Measurements from ENCODE around the gene APLF.
A peak's percentile ranks its signal among the peaks of the same experiment; 100 is the strongest.

The APLF gene

GRCh38 chr2:68466361-68466777, 1.0 kb upstream of the APLF start:
- H3K4me3 ChIP-seq (ENCODE audit: low read length): peak overlapping the region; percentile 99
- no peaks in the 10 kb centered on the region for H3K9me3 ChIP-seq (replicated peaks; ENCODE audit: low read length)
- H3K27me3 ChIP-seq (ENCODE audit: control insufficient read depth, insufficient read depth, low read length): no peaks in the 10 kb centered on the region
- peak overlapping the region; percentile 95 for H3K4me2 ChIP-seq (ENCODE audit: low read length)
- peaks cover 19% of the 10 kb centered on the region for H3K4me1 ChIP-seq (ENCODE audit: control insufficient read depth, insufficient read depth, low read length)
- H3K36me3 ChIP-seq (ENCODE audit: insufficient read depth, low read length): no peaks in the 10 kb centered on the region
- H3K9ac ChIP-seq (ENCODE audit: low read depth, low read length): peak overlapping the region; percentile 88

- peaks cover 19% of the 10 kb centered on the region for H3K4me1 ChIP-seq (ENCODE audit: control insufficient read depth, insufficient read depth, low read length)
- H3K9me3 ChIP-seq (replicated peaks; ENCODE audit: low read length): no peaks in the 10 kb centered on the region
- H3K27me3 ChIP-seq (ENCODE audit: control insufficient read depth, insufficient read depth, low read length): no peaks in the 10 kb centered on the region
- peak overlapping the region; percentile 95 for H3K4me2 ChIP-seq (ENCODE audit: low read length)
- no peaks in the 10 kb centered on the region for H3K36me3 ChIP-seq (ENCODE audit: insufficient read depth, low read length)
- peak overlapping the region; percentile 99 for H3K4me3 ChIP-seq (ENCODE audit: low read length)
- peak overlapping the region; percentile 88 for H3K9ac ChIP-seq (ENCODE audit: low read depth, low read length)
Measured at GRCh38 chr2:68466778-68467076, 658 bp upstream of the APLF start.

DNA sequence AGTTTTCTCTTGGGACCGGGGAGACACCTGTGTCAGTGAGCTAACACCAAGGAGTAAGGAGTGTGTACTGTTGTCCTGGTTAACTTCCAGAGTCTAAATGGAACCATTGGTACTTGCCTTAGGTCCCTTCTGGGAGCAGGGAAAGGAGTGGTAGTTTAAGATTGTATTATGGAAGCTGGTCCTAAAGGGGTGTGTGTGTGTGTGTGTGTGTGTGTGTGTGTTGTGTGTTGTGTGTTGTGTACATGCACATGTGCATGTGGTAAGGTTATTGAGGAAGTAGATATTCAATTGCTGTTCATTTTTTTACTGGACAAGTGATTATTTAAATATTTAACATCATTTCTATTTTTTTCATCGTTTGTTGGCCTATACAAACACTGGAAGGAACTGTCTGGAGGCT, 1.4 kb downstream of the APLF start:
- H3K9ac ChIP-seq (ENCODE audit: low read depth, low read length): no peak overlapping the region
- H3K27me3 ChIP-seq (ENCODE audit: control insufficient read depth, insufficient read depth, low read length): no peaks in the 10 kb centered on the region
- H3K4me2 ChIP-seq (ENCODE audit: low read length): peak overlapping the region; percentile 88
- H3K4me3 ChIP-seq (ENCODE audit: low read length): peak overlapping the region; percentile 92
- H3K9me3 ChIP-seq (replicated peaks; ENCODE audit: low read length): no peaks in the 10 kb centered on the region
- H3K4me1 ChIP-seq (ENCODE audit: control insufficient read depth, insufficient read depth, low read length): peaks cover 19% of the 10 kb centered on the region
- H3K36me3 ChIP-seq (ENCODE audit: insufficient read depth, low read length): no peaks in the 10 kb centered on the region

- H3K4me2 ChIP-seq (ENCODE audit: low read length): no peak overlapping the region
- H3K9ac ChIP-seq (ENCODE audit: low read depth, low read length): no peak overlapping the region
- no peaks in the 10 kb centered on the region for H3K9me3 ChIP-seq (replicated peaks; ENCODE audit: low read length)
- H3K4me3 ChIP-seq (ENCODE audit: low read length): no peak overlapping the region
- no peaks in the 10 kb centered on the region for H3K27me3 ChIP-seq (ENCODE audit: control insufficient read depth, insufficient read depth, low read length)
- peaks cover 19% of the 10 kb centered on the region for H3K4me1 ChIP-seq (ENCODE audit: control insufficient read depth, insufficient read depth, low read length)
- no peaks in the 10 kb centered on the region for H3K36me3 ChIP-seq (ENCODE audit: insufficient read depth, low read length)
Measured at GRCh38 chr2:68469935-68470334, 2.5 kb downstream of the APLF start.

DNA sequence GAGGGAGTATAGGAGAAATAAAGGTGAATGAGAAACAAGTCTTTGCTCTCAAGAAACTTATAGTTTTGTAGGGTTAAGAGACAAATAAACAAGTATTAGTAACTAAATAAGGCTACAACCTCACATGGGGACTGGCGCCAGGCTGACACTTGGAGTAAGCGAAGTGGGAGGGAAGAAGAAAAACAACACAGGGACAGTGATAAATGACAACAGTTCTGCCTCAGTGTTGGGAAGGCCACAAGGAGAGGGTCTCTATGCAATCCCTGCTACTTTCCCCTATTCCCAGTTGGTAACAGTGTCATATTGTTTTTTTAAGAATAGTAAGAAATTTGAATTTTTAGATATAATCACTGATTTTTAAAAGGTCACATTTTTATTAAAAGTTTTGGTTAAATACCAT, 4.0 kb downstream of the APLF start:
- Histone ChIP-seq H3K9me3 (replicated peaks; ENCODE audit: low read length) (no peaks in the 10 kb centered on the region), H3K27me3 (ENCODE audit: control insufficient read depth, insufficient read depth, low read length) (no peaks in the 10 kb centered on the region), H3K4me3 (ENCODE audit: low read length) (no peak overlapping the region), H3K4me2 (ENCODE audit: low read length) (no peak overlapping the region), H3K4me1 (ENCODE audit: control insufficient read depth, insufficient read depth, low read length) (peaks cover 13% of the 10 kb centered on the region), H3K36me3 (ENCODE audit: insufficient read depth, low read length) (no peaks in the 10 kb centered on the region), H3K9ac (ENCODE audit: low read depth, low read length) (no peak overlapping the region)

DNA sequence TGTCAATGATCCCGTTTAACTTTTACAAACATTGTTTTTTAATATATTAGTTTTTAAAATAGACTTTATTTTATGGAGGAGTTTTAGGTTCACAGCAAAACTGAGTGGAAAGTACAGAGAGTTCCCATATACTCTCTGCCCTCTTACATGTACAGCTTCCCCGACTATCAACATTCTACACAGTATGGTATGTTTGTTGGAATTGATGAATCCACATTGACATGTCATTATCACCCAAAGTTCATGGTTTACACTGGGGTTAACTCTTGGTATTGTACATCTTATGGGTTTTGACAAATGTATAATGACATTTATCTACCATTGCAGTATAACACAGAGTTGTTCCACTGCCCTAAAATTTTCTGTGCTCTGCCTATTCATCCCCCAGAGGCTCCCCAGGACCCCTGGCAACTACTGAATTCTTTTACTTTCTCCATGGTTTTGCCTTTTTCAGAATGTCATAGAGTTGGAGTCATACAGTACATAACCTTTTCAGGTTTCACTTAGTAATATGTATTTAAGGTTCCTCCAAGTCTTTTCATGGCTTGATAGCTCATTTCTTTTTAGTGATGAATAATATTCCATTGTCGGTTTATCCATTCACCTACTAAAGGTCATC, 5.5 kb downstream of the APLF start:
- Histone ChIP-seq H3K4me2 (ENCODE audit: low read length) (no peak overlapping the region), H3K4me3 (ENCODE audit: low read length) (no peak overlapping the region), H3K9me3 (replicated peaks; ENCODE audit: low read length) (no peaks in the 10 kb centered on the region), H3K27me3 (ENCODE audit: control insufficient read depth, insufficient read depth, low read length) (no peaks in the 10 kb centered on the region), H3K36me3 (ENCODE audit: insufficient read depth, low read length) (no peaks in the 10 kb centered on the region), H3K9ac (ENCODE audit: low read depth, low read length) (no peak overlapping the region), H3K4me1 (ENCODE audit: control insufficient read depth, insufficient read depth, low read length) (peaks cover 13% of the 10 kb centered on the region)

DNA sequence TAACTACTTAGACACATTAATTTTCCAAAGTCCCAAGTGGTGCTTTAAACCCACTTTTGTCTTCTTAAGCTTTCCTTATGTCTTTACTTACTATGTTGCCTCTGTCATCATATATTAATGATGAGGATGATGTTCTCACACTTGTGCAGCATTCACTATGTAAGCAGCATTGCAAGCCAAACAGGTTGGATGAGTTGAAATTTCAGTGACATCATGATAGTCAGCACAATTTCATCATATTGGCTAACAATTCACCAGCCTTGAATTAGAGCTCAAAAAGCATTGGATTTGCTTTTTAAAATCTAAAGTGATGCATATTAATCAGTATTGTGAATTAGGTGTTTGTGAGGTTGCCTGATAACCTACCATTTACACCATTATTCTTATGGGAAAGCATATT, 7.7 kb downstream of the APLF start:
- no peak overlapping the region for H3K4me2 ChIP-seq (ENCODE audit: low read length)
- H3K4me3 ChIP-seq (ENCODE audit: low read length): no peak overlapping the region
- no peaks in the 10 kb centered on the region for H3K27me3 ChIP-seq (ENCODE audit: control insufficient read depth, insufficient read depth, low read length)
- H3K36me3 ChIP-seq (ENCODE audit: insufficient read depth, low read length): no peaks in the 10 kb centered on the region
- H3K9ac ChIP-seq (ENCODE audit: low read depth, low read length): no peak overlapping the region
- no peaks in the 10 kb centered on the region for H3K9me3 ChIP-seq (replicated peaks; ENCODE audit: low read length)
- peaks cover under 1% of the 10 kb centered on the region for H3K4me1 ChIP-seq (ENCODE audit: control insufficient read depth, insufficient read depth, low read length)

DNA sequence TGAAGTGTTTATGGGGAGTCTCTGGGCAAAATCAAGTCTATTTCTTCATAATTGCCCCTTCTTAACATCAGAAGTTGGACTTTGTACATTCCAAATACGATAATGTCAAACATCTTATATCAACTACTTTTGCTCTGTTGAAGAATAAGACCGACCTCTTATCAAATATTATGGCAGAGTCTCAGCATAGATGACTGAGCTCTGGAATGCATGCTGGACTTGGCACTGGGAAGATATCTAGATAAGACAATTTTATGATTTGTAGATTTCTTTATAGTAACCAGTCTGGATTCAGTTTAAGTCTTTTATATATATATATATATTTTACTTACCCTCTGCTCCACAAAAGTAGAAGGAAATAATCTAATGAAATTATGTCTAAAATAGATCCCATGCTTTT, 8.2 kb downstream of the APLF start:
- Histone ChIP-seq H3K4me1 (ENCODE audit: control insufficient read depth, insufficient read depth, low read length) (no peaks in the 10 kb centered on the region), H3K4me2 (ENCODE audit: low read length) (no peak overlapping the region), H3K9me3 (replicated peaks; ENCODE audit: low read length) (no peaks in the 10 kb centered on the region), H3K36me3 (ENCODE audit: insufficient read depth, low read length) (no peaks in the 10 kb centered on the region), H3K4me3 (ENCODE audit: low read length) (no peak overlapping the region), H3K9ac (ENCODE audit: low read depth, low read length) (no peak overlapping the region), H3K27me3 (ENCODE audit: control insufficient read depth, insufficient read depth, low read length) (no peaks in the 10 kb centered on the region)

- Histone ChIP-seq H3K4me3 (ENCODE audit: low read length) (no peak overlapping the region), H3K27me3 (ENCODE audit: control insufficient read depth, insufficient read depth, low read length) (no peaks in the 10 kb centered on the region), H3K4me1 (ENCODE audit: control insufficient read depth, insufficient read depth, low read length) (no peaks in the 10 kb centered on the region), H3K36me3 (ENCODE audit: insufficient read depth, low read length) (no peaks in the 10 kb centered on the region), H3K4me2 (ENCODE audit: low read length) (no peak overlapping the region), H3K9me3 (replicated peaks; ENCODE audit: low read length) (no peaks in the 10 kb centered on the region), H3K9ac (ENCODE audit: low read depth, low read length) (no peak overlapping the region)
Measured at GRCh38 chr2:68476454-68476853, 9.1 kb downstream of the APLF start.

- Histone ChIP-seq H3K9ac (ENCODE audit: low read depth, low read length) (no peak overlapping the region), H3K27me3 (ENCODE audit: control insufficient read depth, insufficient read depth, low read length) (no peaks in the 10 kb centered on the region), H3K4me3 (ENCODE audit: low read length) (no peak overlapping the region), H3K36me3 (ENCODE audit: insufficient read depth, low read length) (no peaks in the 10 kb centered on the region), H3K4me1 (ENCODE audit: control insufficient read depth, insufficient read depth, low read length) (peaks cover 7% of the 10 kb centered on the region), H3K9me3 (replicated peaks; ENCODE audit: low read length) (no peaks in the 10 kb centered on the region), H3K4me2 (ENCODE audit: low read length) (no peak overlapping the region)
Measured at GRCh38 chr2:68478688-68479087, 11.3 kb downstream of the APLF start.

GRCh38 chr2:68482296-68482820, 15.0 kb downstream of the APLF start:
- Histone ChIP-seq H3K4me1 (ENCODE audit: control insufficient read depth, insufficient read depth, low read length) (peaks cover 7% of the 10 kb centered on the region), H3K4me3 (ENCODE audit: low read length) (no peak overlapping the region), H3K36me3 (ENCODE audit: insufficient read depth, low read length) (no peaks in the 10 kb centered on the region), H3K4me2 (ENCODE audit: low read length) (no peak overlapping the region), H3K9ac (ENCODE audit: low read depth, low read length) (no peak overlapping the region), H3K9me3 (replicated peaks; ENCODE audit: low read length) (no peaks in the 10 kb centered on the region), H3K27me3 (ENCODE audit: control insufficient read depth, insufficient read depth, low read length) (no peaks in the 10 kb centered on the region)

DNA sequence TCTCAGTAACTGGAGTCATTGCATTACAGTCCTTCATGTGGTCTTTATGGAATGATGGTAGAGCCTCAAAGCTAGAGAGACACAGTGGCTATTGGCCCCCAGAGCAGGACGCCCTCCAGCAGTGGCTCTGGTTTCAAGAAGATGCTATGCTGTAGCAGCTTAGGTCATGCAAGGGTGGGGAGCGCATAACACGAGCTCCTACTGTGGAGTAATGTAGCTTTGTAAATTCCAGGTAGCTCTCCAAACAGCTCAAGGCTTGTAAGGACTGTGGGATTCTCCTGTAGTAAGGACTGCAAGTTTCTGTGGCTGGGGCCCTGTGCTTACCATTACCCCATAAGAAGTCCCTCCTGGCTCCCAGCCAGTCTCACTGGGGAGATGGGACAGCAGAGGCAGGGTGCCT, 15.6 kb downstream of the APLF start:
- H3K4me3 ChIP-seq (ENCODE audit: low read length): no peak overlapping the region
- peaks cover 9% of the 10 kb centered on the region for H3K4me1 ChIP-seq (ENCODE audit: control insufficient read depth, insufficient read depth, low read length)
- H3K9me3 ChIP-seq (replicated peaks; ENCODE audit: low read length): no peaks in the 10 kb centered on the region
- H3K4me2 ChIP-seq (ENCODE audit: low read length): no peak overlapping the region
- no peaks in the 10 kb centered on the region for H3K27me3 ChIP-seq (ENCODE audit: control insufficient read depth, insufficient read depth, low read length)
- no peaks in the 10 kb centered on the region for H3K36me3 ChIP-seq (ENCODE audit: insufficient read depth, low read length)
- H3K9ac ChIP-seq (ENCODE audit: low read depth, low read length): no peak overlapping the region

Measured in skeletal muscle satellite cell (primary cell).